Large intestine (tissue), 3 donors: ENCODE measurements around the gene MMAA. TPM values are rescaled to one million over a fixed set of nuclear protein-coding genes. Genes with fewer than 3 reads are reported as not detected.

ENCODE experiments used
- DNase-seq, 2 donors: peaks; one replicate each; pipeline versions ENCODE4 v3.0.0 to v3.0.0-alpha.2; 2013
- H3K27ac ChIP-seq: one replicate; pipeline ENCODE4 v1.5.1; 2013; ENCODE audit warnings: low read length
- H3K27me3 ChIP-seq: 2 replicates; pipeline ENCODE4 v1.6.1; 2013; ENCODE audit warnings: low read length; ENCODE audit not compliant: control insufficient read depth, insufficient read depth
- H3K36me3 ChIP-seq: 2 replicates; pipeline ENCODE4 v1.6.1; 2013; ENCODE audit warnings: low read length; ENCODE audit not compliant: control insufficient read depth, insufficient read depth
- H3K4me1 ChIP-seq: one replicate; pipeline ENCODE4 v1.6.1; 2013; ENCODE audit warnings: low read length; ENCODE audit not compliant: control insufficient read depth, insufficient read depth
- H3K4me3 ChIP-seq: one replicate; pipeline ENCODE4 v1.5.1; 2013; ENCODE audit warnings: low read length
- H3K9me3 ChIP-seq: one replicate; pipeline ENCODE4 v1.6.1; 2013; ENCODE audit warnings: mild to moderate bottlenecking, low read depth, low read length, moderate library complexity; ENCODE audit not compliant: control insufficient read depth
- WGBS: methylation state at CpG from one replicate; pipeline ENCODE4 v1.1.5; 2013; ENCODE audit warnings: low lambda C conversion rate; ENCODE audit not compliant: insufficient coverage; 5-methylcytosine and 5-hydroxymethylcytosine counted together
- polyA plus RNA-seq: library from polyadenylated mRNA; unstranded; fragments of 120-200 nt; gene quantifications from one replicate; pipeline ENCODE4 v1.2.1, GENCODE V29; 2013

Gene MMAA
- polyA plus RNA-seq, 1 donor: 13.7 TPM

DNA sequence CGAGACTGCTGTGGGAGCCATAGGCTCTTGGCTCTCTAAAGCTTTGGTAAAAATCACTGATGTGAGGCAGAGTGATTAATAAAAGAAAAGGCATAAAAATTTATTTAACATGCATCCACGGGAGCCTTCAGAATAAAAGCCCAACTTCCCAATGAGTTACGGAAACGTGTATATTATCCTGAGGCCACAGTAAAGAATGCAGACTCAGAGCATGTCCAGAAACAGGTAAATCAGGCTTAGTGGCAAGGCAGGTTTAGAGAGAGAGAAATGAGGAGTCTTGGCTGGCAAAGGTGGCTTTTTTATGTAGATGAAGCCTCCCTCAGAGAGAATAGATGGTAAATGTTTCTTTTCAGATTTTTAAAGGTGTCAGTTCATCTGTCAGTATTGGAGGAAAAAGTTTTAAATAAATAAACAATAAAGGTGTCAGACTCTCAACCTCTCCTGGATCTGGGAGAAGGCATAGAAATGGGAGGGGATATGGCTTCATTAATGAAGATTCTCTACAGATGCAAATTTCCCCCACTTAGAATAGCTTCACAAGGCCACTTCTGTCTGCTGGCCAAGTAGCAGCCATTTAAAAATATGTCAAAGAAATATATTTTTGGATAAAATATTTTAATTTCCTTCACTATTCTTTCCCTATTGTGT is 84.8 kb downstream of the MMAA start:
- DNase-seq: no peak
- Histone ChIP-seq H3K27ac (no peak overlapping the region), H3K4me1 (no peaks in the 10 kb centered on the region), H3K4me3 (no peak overlapping the region), H3K9me3 (no peaks in the 10 kb centered on the region), H3K27me3 (no peaks in the 10 kb centered on the region), H3K36me3 (no peaks in the 10 kb centered on the region)
- WGBS: no CpG with 5 or more reads among the region's 4 CpGs

DNA sequence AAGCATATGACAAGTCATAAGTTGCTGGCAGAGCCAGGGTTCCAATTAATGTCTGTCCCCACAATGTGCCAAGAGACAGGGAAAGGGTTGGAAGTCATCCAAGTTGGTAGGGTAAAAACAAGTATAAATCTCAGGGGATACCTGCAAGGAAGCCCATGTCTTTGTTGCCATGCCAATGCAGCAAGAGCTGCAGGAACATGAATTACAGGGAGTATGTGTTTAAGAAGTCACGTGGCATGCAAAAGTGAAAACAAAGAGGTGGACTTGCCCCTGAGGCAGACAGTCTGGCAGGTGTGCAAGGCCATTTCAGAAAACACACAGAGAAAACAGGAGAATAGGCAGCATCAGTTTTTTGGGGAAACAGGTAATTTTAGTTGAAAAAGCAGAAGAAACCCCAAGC is 90.2 kb downstream of the MMAA start:
- Histone ChIP-seq H3K27me3 (no peaks in the 10 kb centered on the region), H3K4me3 (no peak overlapping the region), H3K27ac (no peak overlapping the region), H3K4me1 (no peaks in the 10 kb centered on the region), H3K9me3 (no peaks in the 10 kb centered on the region), H3K36me3 (no peaks in the 10 kb centered on the region)
- no CpG with 5 or more reads among the region's 1 CpG for WGBS
- DNase-seq: no peak

Other genes starting within 250 kb of the MMAA start
- gene SMAD1, start 137.5 kb upstream of the MMAA start, polyA plus RNA-seq: 46.2 TPM
- not detected for gene C4orf51, start 60.8 kb downstream of the MMAA start, polyA plus RNA-seq